Heart left ventricle (tissue), 16 donors: ENCODE results near the gene ALG10. TPM values are rescaled to one million over a fixed set of nuclear protein-coding genes. Genes with fewer than 3 reads are reported as not detected.
"Not testable (repeated sequence)": the region's sequence is repeated elsewhere in the genome, so short reads cannot be mapped to it uniquely, and the experiment has no call there.

Experiments
- ATAC-seq, 4 donors: fragments of 200-7000 bp; cut with Tn5 transposase; one replicate each; pipeline ENCODE4 v1.9.1; 2020 to 2022; ENCODE audit warnings: moderate library complexity in 4 of 4, mild to moderate bottlenecking in 3 of 4, moderate number of reproducible peaks in 1 of 4
- DNase-seq, 5 donors: peaks; one replicate each; pipeline ENCODE4 v3.0.0-alpha.2; 2020
- H3K27ac ChIP-seq, 12 donors: fragments of 200-600 bp; sonication (generic) in 4 of 12; one replicate each; pipeline versions ENCODE4 v1.5.0 to v1.8.0; 2016 to 2022; ENCODE audit warnings: mild to moderate bottlenecking in 2 of 12
- H3K27me3 ChIP-seq, 9 donors: fragments of 200-600 bp; sonication (generic) in 2 of 9; one replicate each; pipeline versions ENCODE4 v1.5.1 to v1.8.0; 2016 to 2022; ENCODE audit warnings: mild to moderate bottlenecking in 3 of 9
- H3K36me3 ChIP-seq, 9 donors: fragments of 200-600 bp; sonication (generic) in 2 of 9; one replicate each; pipeline versions ENCODE4 v1.5.0 to v1.8.0; 2018 to 2022; ENCODE audit warnings: mild to moderate bottlenecking in 2 of 9
- H3K4me1 ChIP-seq, 12 donors: fragments of 200-600 bp; sonication (generic) in 4 of 12; one replicate each; pipeline versions ENCODE4 v1.5.0 to v1.8.0; 2016 to 2022; ENCODE audit warnings: mild to moderate bottlenecking in 3 of 12
- H3K4me3 ChIP-seq, 12 donors: fragments of 200-600 bp; sonication (generic) in 4 of 12; one replicate each; pipeline versions ENCODE4 v1.5.0 to v1.8.0; 2017 to 2022; ENCODE audit warnings: mild to moderate bottlenecking in 9 of 12, moderate library complexity in 4 of 12
- H3K9me3 ChIP-seq, 12 donors: fragments of 200-600 bp; sonication (generic) in 4 of 12; one replicate each; pipeline versions ENCODE4 v1.5.0 to v1.8.0; 2016 to 2022; ENCODE audit warnings: mild to moderate bottlenecking in 1 of 12
- POLR2A ChIP-seq, 2 donors: fragments of 450-650 bp; IDR thresholded peaks; one replicate each; pipeline ENCODE4 v1.6.1; 2017; ENCODE audit warnings: antibody characterized with exemption in 2 of 2, mild to moderate bottlenecking in 2 of 2, moderate library complexity in 2 of 2
- WGBS, 4 donors: extraction: QIAGEN DNeasy Blood & Tissue Kit in 2 of 4; methylation state at CpG; one replicate each; pipeline versions ENCODE4 v1.1.5 to v1.1.7; 2013 to 2018; 5-methylcytosine and 5-hydroxymethylcytosine counted together
- intact Hi-C, 10 donors: fragments of 100-400 bp; cut with DNase I; formaldehyde crosslinking; loops; one replicate each; pipeline versions ENCODE4 v1.11.1 to v1.14.2; 2022
- polyA plus RNA-seq, 2 donors: library from polyadenylated mRNA; stranded (reverse); fragments of 200-250 nt; gene quantifications; one replicate each; pipeline ENCODE4 v1.2.3, GENCODE V29; 2013
- total RNA-seq, 9 donors: library from RNA; depleted of rRNA in 2 of 9; stranded (reverse); fragments of >200 nt in 2 of 9; fragmentation: NEBNext Ultra II Directional in 3 of 9; extraction: Animal tissue kit (Norgen Biotek cat#: 25700) in 3 of 9; gene quantifications; one replicate each; pipeline versions ENCODE4 v1.1.0 to v1.2.4, GENCODE V29; 2016 to 2023
- TF ChIP-seq, protein P1 (sequence below), 12 donors: fragments of 200-600 bp; sonication (generic) in 4 of 12; IDR thresholded peaks; one replicate each; pipeline versions ENCODE4 v1.5.0 to v1.8.0; 2018 to 2022; ENCODE audit warnings: antibody characterized with exemption in 12 of 12, mild to moderate bottlenecking in 5 of 12
- donor health status: ischemic (EF 13 %, LVEDD 7.1; RV severe dilation, severe dysfunction).
- donor health status: healthy with polysubstance abuse.
- donor health status: DM: no; HTN: yes; CAD: no.
- donor health status: DM: no; HTN: no; CAD: no.
- donor health status: ischemic (EF 25% LVEDD 6.9; RV normal size, moderate dysfunction).
- donor health status: ischemic (EF 25% LVEDD 5.7; RV mildly dilated, moderate dysfunction).
- donor health status: healthy.
- donor health status: DM: yes; HTN: yes; CAD: no.
- donor health status: ischemic (EF 35%, LVEDD 5.7; RV mildly dilated, moderate dysfunction).
- donor health status: nonischemic (EF 11% LVEDD 7.7; RV severe dilation, severe dysfunction).
- donor health status: DM: yes; HTN: yes; CAD: no.
- donor health status: PGD.
- donor health status: ischemic (EF 29% LVEDD 5.4; RV normal size, mild dysfunction).
- donor health status: nonischemic (EF 23%, LVEDD 6.1; RV moderate dilation, normal function).

Gene ALG10
- total and polyA plus RNA-seq, 11 donors, result 0.72 to 5.5 (median 3.6) TPM

- Histone ChIP-seq H3K9me3 (no peaks in the 10 kb centered on the region), H3K27ac (peak overlapping the region in 3 of 12 donors; percentile 11 to 31 (median 12)), H3K4me1 (peaks cover 0 to 6% (median 0%) of the 10 kb centered on the region in 12 donors), H3K4me3 (no peak overlapping the region), H3K27me3 (no peaks in the 10 kb centered on the region), H3K36me3 (no peaks in the 10 kb centered on the region)
- ATAC-seq, result peak in 1 of 4 donors; percentile 75
- TF ChIP-seq, protein P1, sequence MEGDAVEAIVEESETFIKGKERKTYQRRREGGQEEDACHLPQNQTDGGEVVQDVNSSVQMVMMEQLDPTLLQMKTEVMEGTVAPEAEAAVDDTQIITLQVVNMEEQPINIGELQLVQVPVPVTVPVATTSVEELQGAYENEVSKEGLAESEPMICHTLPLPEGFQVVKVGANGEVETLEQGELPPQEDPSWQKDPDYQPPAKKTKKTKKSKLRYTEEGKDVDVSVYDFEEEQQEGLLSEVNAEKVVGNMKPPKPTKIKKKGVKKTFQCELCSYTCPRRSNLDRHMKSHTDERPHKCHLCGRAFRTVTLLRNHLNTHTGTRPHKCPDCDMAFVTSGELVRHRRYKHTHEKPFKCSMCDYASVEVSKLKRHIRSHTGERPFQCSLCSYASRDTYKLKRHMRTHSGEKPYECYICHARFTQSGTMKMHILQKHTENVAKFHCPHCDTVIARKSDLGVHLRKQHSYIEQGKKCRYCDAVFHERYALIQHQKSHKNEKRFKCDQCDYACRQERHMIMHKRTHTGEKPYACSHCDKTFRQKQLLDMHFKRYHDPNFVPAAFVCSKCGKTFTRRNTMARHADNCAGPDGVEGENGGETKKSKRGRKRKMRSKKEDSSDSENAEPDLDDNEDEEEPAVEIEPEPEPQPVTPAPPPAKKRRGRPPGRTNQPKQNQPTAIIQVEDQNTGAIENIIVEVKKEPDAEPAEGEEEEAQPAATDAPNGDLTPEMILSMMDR (IDR thresholded peaks at IDR 0.05), result no peak
- no peak for TF ChIP-seq POLR2A (IDR thresholded peaks at IDR 0.05)
- DNase-seq, result no peak
- 33 to 53% (median 44%) methylated on average over 3 of the region's 3 CpGs for WGBS, 4 donors
- intact Hi-C loops, result no loop called here
Observed at GRCh38 chr12:33988913-33989312, 33.4 kb upstream of the ALG10 start.

GRCh38 chr12:33994857-33995808, 27.2 kb upstream of the ALG10 start:
- Histone ChIP-seq H3K27ac (no peak overlapping the region), H3K36me3 (no peaks in the 10 kb centered on the region), H3K4me1 (no peaks in the 10 kb centered on the region), H3K9me3 (no peaks in the 10 kb centered on the region), H3K27me3 (peaks cover 0 to 5% (median 0%) of the 10 kb centered on the region in 9 donors), H3K4me3 (no peak overlapping the region)
- DNase-seq, result no peak
- 74 to 82% (median 78%) methylated on average over 4 of the region's 4 CpGs for WGBS, 4 donors
- ATAC-seq, result no peak
- intact Hi-C loops, result no loop called here
- TF ChIP-seq POLR2A (IDR thresholded peaks at IDR 0.05), result no peak
- TF ChIP-seq, protein P1 (IDR thresholded peaks at IDR 0.05), result no peak

DNA sequence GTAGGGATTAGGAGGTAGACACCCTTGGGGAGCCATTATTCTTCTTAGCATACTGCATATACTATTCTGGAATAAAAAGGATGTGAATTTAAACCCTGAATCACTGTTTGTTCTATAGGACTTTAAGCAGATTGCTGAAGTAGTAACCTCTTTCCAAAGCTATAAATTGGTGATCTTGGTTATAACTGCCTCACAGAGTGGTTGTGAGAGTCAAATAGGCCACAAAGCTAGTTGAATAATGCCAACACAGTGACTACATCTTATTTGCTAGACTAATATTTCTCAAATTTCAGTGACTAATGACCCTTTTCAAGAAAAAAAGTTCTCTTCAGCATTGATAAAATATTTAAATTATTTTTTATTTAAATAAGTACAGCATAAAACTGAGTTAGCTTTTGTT, 13.5 kb upstream of the ALG10 start:
- H3K27ac ChIP-seq, H3K9me3 ChIP-seq, ATAC-seq, H3K4me1 ChIP-seq, DNase-seq, H3K36me3 ChIP-seq, H3K27me3 ChIP-seq, intact Hi-C loops, H3K4me3 ChIP-seq: not testable (repeated sequence)

DNA sequence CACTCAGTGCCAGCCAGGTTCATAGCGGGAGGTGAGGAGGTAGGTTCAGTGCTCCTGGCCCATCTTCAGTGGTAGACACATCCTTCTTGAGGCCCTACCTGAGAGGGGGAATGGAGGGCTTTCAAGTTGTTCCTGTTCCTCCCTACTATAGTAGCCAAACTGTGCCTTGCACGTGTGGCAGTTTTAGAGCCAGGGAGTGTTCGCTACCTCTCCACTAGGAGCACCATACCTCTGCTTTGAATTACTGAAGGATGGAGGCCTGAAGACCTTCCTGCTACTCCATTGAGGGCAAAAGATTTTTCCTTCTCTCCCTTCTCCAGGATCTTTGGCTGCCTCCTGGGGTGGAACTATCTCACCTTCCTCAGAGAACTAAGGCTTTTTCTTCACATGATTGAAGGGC, 5.9 kb upstream of the ALG10 start:
- WGBS, 4 donors, result 76 to 85% (median 79%) methylated on average over 3 of the region's 3 CpGs
- Histone ChIP-seq H3K4me1 (peaks cover 0 to 5% (median under 1%) of the 10 kb centered on the region in 12 donors), H3K4me3 (no peak overlapping the region), H3K27ac (no peak overlapping the region), H3K9me3 (no peaks in the 10 kb centered on the region), H3K36me3 (no peaks in the 10 kb centered on the region), H3K27me3 (peaks cover 0 to 12% (median 0%) of the 10 kb centered on the region in 9 donors)
- no peak for ATAC-seq
- no peak for DNase-seq
- TF ChIP-seq, protein P1 (IDR thresholded peaks at IDR 0.05), result no peak
- TF ChIP-seq POLR2A (IDR thresholded peaks at IDR 0.05), result no peak
- intact Hi-C loops, result no loop called here
